Left ventricle myocardium inferior (tissue), 1 donor: ENCODE data around the gene TMEM86B. TPM values are rescaled to one million over a fixed set of nuclear protein-coding genes. Genes with fewer than 3 reads are reported as not detected.

ENCODE experiments used
- DNase-seq: peaks from one replicate; pipeline ENCODE4 v3.0.0-alpha.2; 2020
- H3K27ac ChIP-seq: fragments of 200-600 bp; replicated peaks from 2 replicates; pipeline ENCODE4 v1.8.0; 2021
- H3K27me3 ChIP-seq: fragments of 200-600 bp; 2 replicates; pipeline ENCODE4 v1.8.0; 2021; ENCODE audit warnings: low read depth
- H3K36me3 ChIP-seq: fragments of 200-600 bp; 2 replicates; pipeline ENCODE4 v1.8.0; 2021
- H3K4me1 ChIP-seq: fragments of 200-600 bp; 2 replicates; pipeline ENCODE4 v1.8.0; 2021
- H3K4me3 ChIP-seq: fragments of 200-600 bp; 2 replicates; pipeline ENCODE4 v1.8.0; 2021; ENCODE audit warnings: mild to moderate bottlenecking, moderate library complexity
- H3K9me3 ChIP-seq: fragments of 200-600 bp; replicated peaks from 2 replicates; pipeline ENCODE4 v1.8.0; 2021
- intact Hi-C: fragments of 100-400 bp; cut with micrococcal nuclease; formaldehyde crosslinking; loops from one replicate; pipeline ENCODE4 v1.11.0; 2022
- long read RNA-seq: library from polyadenylated mRNA; unstranded; transcript quantifications from one replicate; pipeline ENCODE4 v2.0.0, GENCODE V29; 2021
- total RNA-seq: library from RNA; stranded (reverse); fragmentation: NEBNext Ultra II Directional; extraction: Animal tissue kit (Norgen Biotek cat#: 25700); gene quantifications from one replicate; pipeline ENCODE4 v1.2.1, GENCODE V29; 2021
- TF ChIP-seq, protein P1 (sequence below): fragments of 200-600 bp; IDR thresholded peaks from 2 replicates; pipeline ENCODE4 v1.8.0; 2021; ENCODE audit warnings: antibody characterized with exemption, mild to moderate bottlenecking, borderline replicate concordance
- donor health status: DM: no; HTN: yes; CAD: no; lungs with severe emphysema.

The TMEM86B gene
- total RNA-seq = 2.1 TPM
- long read RNA-seq, partial matches to known transcripts = 0 of 1 reads
- long read RNA-seq, other reads (novel, unspliced or antisense) = 0 of 1 reads

- Histone ChIP-seq H3K27me3 (no peaks in the 10 kb centered on the region), H3K9me3 (no peaks in the 10 kb centered on the region), H3K27ac (peak within 1 kb of the TSS; percentile 67), H3K4me3 (no peak within 1 kb of the TSS), H3K36me3 (peaks cover 52% of the 10 kb centered on the region), H3K4me1 (peaks cover 24% of the 10 kb centered on the region)
- TF ChIP-seq, protein P1, sequence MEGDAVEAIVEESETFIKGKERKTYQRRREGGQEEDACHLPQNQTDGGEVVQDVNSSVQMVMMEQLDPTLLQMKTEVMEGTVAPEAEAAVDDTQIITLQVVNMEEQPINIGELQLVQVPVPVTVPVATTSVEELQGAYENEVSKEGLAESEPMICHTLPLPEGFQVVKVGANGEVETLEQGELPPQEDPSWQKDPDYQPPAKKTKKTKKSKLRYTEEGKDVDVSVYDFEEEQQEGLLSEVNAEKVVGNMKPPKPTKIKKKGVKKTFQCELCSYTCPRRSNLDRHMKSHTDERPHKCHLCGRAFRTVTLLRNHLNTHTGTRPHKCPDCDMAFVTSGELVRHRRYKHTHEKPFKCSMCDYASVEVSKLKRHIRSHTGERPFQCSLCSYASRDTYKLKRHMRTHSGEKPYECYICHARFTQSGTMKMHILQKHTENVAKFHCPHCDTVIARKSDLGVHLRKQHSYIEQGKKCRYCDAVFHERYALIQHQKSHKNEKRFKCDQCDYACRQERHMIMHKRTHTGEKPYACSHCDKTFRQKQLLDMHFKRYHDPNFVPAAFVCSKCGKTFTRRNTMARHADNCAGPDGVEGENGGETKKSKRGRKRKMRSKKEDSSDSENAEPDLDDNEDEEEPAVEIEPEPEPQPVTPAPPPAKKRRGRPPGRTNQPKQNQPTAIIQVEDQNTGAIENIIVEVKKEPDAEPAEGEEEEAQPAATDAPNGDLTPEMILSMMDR = no peak
- intact Hi-C loops = no loop called here
- no peak for DNase-seq
These were observed at the start of gene TMEM86B for GRCh38 chr19:55228403-55229031. TMEM86B (minus strand) TSS chr19:55228763; CDS start chr19:55228741, 22 bp downstream.

DNA sequence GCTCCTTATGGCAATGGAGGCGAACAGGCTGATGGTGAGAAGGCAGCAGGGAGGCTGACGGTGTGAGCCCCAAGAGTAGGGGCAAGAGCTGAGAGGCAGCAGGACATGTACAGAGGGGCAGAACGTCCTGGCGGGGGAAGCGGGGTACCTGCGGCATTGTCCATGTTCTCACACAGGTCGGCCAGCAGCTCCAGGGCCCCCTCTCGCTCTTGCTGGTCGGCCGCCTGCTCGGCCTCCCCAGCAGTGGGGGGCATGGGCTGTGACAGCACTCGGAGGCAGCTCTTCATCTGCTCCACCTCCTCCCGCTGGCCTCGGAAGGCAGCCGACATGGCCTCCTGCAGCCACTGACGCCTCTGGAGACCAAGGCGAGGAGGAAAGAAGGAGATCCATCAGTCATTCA, 48.9 kb upstream of the TMEM86B start:
- Histone ChIP-seq H3K27me3 (no peaks in the 10 kb centered on the region), H3K36me3 (peaks cover 42% of the 10 kb centered on the region), H3K27ac (no peak overlapping the region), H3K4me1 (peaks cover 17% of the 10 kb centered on the region), H3K4me3 (no peak overlapping the region), H3K9me3 (no peaks in the 10 kb centered on the region)
- DNase-seq = no peak
- intact Hi-C loops = no loop called here
- TF ChIP-seq, protein P1 = no peak

GRCh38 chr19:55276720-55277430, 48.3 kb upstream of the TMEM86B start:
- H3K27ac ChIP-seq = no peak overlapping the region
- intact Hi-C loops = no loop called here

DNA sequence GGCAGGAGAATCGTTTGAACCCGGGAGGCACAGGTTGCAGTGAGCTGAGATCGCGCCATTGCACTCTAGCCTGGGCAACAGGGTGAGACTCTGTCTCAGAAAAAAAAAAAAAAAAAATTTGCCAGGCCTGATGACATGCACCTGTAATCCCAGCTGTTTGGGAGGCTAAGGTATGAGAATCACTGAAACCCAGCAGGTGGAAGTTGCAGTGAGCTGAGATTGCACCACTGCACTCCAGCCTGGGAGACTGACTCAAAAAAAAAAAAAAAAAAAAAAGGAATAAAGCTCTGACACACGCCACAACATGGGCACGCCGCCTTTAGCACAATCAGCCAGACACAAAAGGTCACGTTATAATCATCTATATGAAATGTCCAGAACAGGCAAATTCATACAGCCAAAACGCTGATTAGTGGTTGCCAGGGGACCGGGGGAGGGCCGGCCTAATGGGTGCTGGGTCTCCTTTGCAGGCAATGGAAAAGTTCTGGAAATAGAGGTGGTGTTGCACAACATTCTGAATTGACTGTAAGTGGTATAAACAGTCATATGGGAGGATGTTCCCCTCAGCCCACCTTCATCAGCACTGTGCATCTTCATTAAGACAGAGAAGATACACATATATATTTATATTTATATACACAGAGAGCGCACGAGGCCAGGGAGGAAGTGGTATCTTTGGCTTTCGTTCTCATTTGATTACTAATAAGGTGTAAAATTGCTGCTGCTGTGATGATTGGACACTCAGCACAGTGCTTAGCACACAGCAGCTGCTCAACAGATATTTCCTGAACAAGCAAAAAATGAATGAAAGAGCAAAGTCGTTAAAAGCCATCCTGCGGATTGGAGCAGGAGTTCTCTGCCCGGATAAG, 47.5 kb upstream of the TMEM86B start:
- no peaks in the 10 kb centered on the region for H3K9me3 ChIP-seq
- H3K27me3 ChIP-seq = no peaks in the 10 kb centered on the region
- peaks cover 17% of the 10 kb centered on the region for H3K4me1 ChIP-seq
- intact Hi-C loops = no loop called here
- no peak overlapping the region for H3K4me3 ChIP-seq
- H3K27ac ChIP-seq = no peak overlapping the region
- no peak for DNase-seq
- TF ChIP-seq, protein P1 = no peak
- peaks cover 50% of the 10 kb centered on the region for H3K36me3 ChIP-seq

More at GRCh38 chr19:55276720-55277430, 48.3 kb upstream of the TMEM86B start:
- DNase-seq = no peak
- no peak overlapping the region for H3K4me3 ChIP-seq
- no peaks in the 10 kb centered on the region for H3K27me3 ChIP-seq
- peaks cover 48% of the 10 kb centered on the region for H3K36me3 ChIP-seq
- no peaks in the 10 kb centered on the region for H3K9me3 ChIP-seq
- TF ChIP-seq, protein P1 = no peak
- peaks cover 17% of the 10 kb centered on the region for H3K4me1 ChIP-seq

GRCh38 chr19:55273978-55274707, 45.6 kb upstream of the TMEM86B start:
- intact Hi-C loops = no loop called here
- Histone ChIP-seq H3K4me3 (no peak overlapping the region), H3K27me3 (no peaks in the 10 kb centered on the region), H3K27ac (no peak overlapping the region), H3K9me3 (no peaks in the 10 kb centered on the region), H3K36me3 (peaks cover 59% of the 10 kb centered on the region), H3K4me1 (peaks cover 4% of the 10 kb centered on the region)
- DNase-seq = no peak
- TF ChIP-seq, protein P1 = no peak
